Suprapubic skin (tissue), 3 donors: Measurements from ENCODE around the gene GORASP1.

Experiments used
- CTCF ChIP-seq, 2 donors: fragments of 200-600 bp in 1 of 2; fragments of 450-650 bp in 1 of 2; sonication (generic) in 1 of 2; IDR thresholded peaks; one replicate each; pipeline ENCODE4 v1.5.1; 2016 to 2019; ENCODE audit warnings: antibody characterized with exemption in 2 of 2, mild to moderate bottlenecking in 1 of 2, moderate library complexity in 1 of 2
- EP300 ChIP-seq: sonication (generic); formaldehyde crosslinking; IDR thresholded peaks from one replicate; pipeline ENCODE4 v1.6.1; 2017; ENCODE audit warnings: antibody characterized with exemption
- POLR2A ChIP-seq, 2 donors: fragments of 450-650 bp; IDR thresholded peaks; one replicate each; pipeline ENCODE4 v1.6.1; 2017; ENCODE audit warnings: antibody characterized with exemption in 2 of 2, mild to moderate bottlenecking in 2 of 2, moderate library complexity in 2 of 2

- no peak for TF ChIP-seq CTCF (IDR thresholded peaks at IDR 0.05)
- no peak for TF ChIP-seq EP300
- no peak for TF ChIP-seq POLR2A (IDR thresholded peaks at IDR 0.05)
Observed at GRCh38 chr3:39050029-39050428, 57.4 kb downstream of the GORASP1 start.
